Measurements from ENCODE around the gene SLC34A1. TPM values are rescaled to one million over a fixed set of nuclear protein-coding genes. Genes with fewer than 3 reads are reported as not detected.

The SLC34A1 gene
- total RNA-seq, 1 experiment from 2014 or later, result not detected

GRCh38 chr5:177377851-177378776, 6.1 kb upstream of the SLC34A1 start:
- TSS peak; percentile 90 for BruUV-seq (replicated peaks)
- H3K9me3 ChIP-seq, result no peaks in the 10 kb centered on the region
- peaks cover 5% of the 10 kb centered on the region for H3K36me3 Mint-ChIP-seq (ENCODE audit: insufficient read depth, unreplicated experiment)
- peaks cover 33% of the 10 kb centered on the region for H3K4me1 ChIP-seq
- H3K4me1 Mint-ChIP-seq (ENCODE audit: low read depth, unreplicated experiment), result peaks cover 30% of the 10 kb centered on the region
- intact Hi-C loops (cut with micrococcal nuclease; ENCODE audit: unreplicated experiment), result no loop called here
- DNase-seq, result no peak
- TF ChIP-seq CTCF (IDR thresholded peaks at IDR 0.05; ENCODE audit: insufficient read depth in 1 of 2, low read depth in 1 of 2, low read length in 1 of 2, severe bottlenecking in 1 of 2, unreplicated experiment in 1 of 2), result no peak
- H3K4me3 ChIP-seq (ENCODE audit: low read depth, low read length), result no peak overlapping the region
- no peaks in the 10 kb centered on the region for H3K36me3 ChIP-seq (ENCODE audit: control insufficient read depth, insufficient read depth, low read length)
- H3K9me3 Mint-ChIP-seq (ENCODE audit: unreplicated experiment), result no peaks in the 10 kb centered on the region
- H3K27me3 ChIP-seq (replicated peaks; ENCODE audit: control insufficient read depth, insufficient read depth, low read length), result no peaks in the 10 kb centered on the region
- CTCF ChIA-PET, result interaction anchor here (0.6 to 3.1 kb wide), 14 partner anchors 7 to 91 kb away, joined by 3 to 57 read pairs (median 10); partner anchors contain the start of genes GRK6, LMAN2 and PRR7
- no peak overlapping the region for H3K4me3 Mint-ChIP-seq (ENCODE audit: unreplicated experiment)
- POLR2A ChIA-PET, result interaction anchor here (0.9 to 2.1 kb wide), 8 partner anchors 8 to 119 kb away, joined by 3 to 23 read pairs (median 8); partner anchors contain the start of genes GRK6, LMAN2 and PDLIM7
- no peaks in the 10 kb centered on the region for H3K27me3 Mint-ChIP-seq (ENCODE audit: insufficient read depth, unreplicated experiment)
- H3K27ac Mint-ChIP-seq (ENCODE audit: unreplicated experiment), result peak overlapping the region; percentile 94

GRCh38 chr5:177378884-177379883, 5.0 kb upstream of the SLC34A1 start:
- peak overlapping the region; percentile 94 for H3K27ac Mint-ChIP-seq (ENCODE audit: unreplicated experiment)

More at GRCh38 chr5:177378884-177379883, 5.0 kb upstream of the SLC34A1 start:
- peaks cover 30% of the 10 kb centered on the region for H3K4me1 ChIP-seq
- no peaks in the 10 kb centered on the region for H3K36me3 Mint-ChIP-seq (ENCODE audit: insufficient read depth, unreplicated experiment)
- no peaks in the 10 kb centered on the region for H3K27me3 Mint-ChIP-seq (ENCODE audit: insufficient read depth, unreplicated experiment)
- DNase-seq, result peak; percentile 74 to 89
- H3K36me3 ChIP-seq (ENCODE audit: control insufficient read depth, insufficient read depth, low read length), result no peaks in the 10 kb centered on the region
- no peaks in the 10 kb centered on the region for H3K9me3 Mint-ChIP-seq (ENCODE audit: unreplicated experiment)
- TF ChIP-seq CTCF (IDR thresholded peaks at IDR 0.05; ENCODE audit: insufficient read depth in 1 of 2, low read depth in 1 of 2, low read length in 1 of 2, severe bottlenecking in 1 of 2, unreplicated experiment in 1 of 2), result no peak
- H3K27me3 ChIP-seq (replicated peaks; ENCODE audit: control insufficient read depth, insufficient read depth, low read length), result no peaks in the 10 kb centered on the region
- BruUV-seq (replicated peaks), result TSS peak; percentile 97
- ChIA-PET POLR2A (interaction anchor here (0.5 to 2.1 kb wide), 11 partner anchors 9 to 293 kb away, joined by 3 to 23 read pairs (median 4); partner anchors contain the start of genes FGFR4, GRK6, LMAN2 and PDLIM7), CTCF (interaction anchor here (0.6 to 3.1 kb wide), 17 partner anchors 9 to 293 kb away, joined by 3 to 57 read pairs (median 8); partner anchors contain the start of genes GRK6, LMAN2 and PRR7)
- intact Hi-C loops (cut with micrococcal nuclease; ENCODE audit: unreplicated experiment), result loop anchor here (1.0 kb wide), 2 partner anchors 9 to 11 kb away; no protein-coding TSS in a partner anchor
- peak overlapping the region; percentile 10; the same call in 1 of the 2 replicates for H3K4me3 ChIP-seq (ENCODE audit: low read depth, low read length)
- no peaks in the 10 kb centered on the region for H3K9me3 ChIP-seq
- H3K4me1 Mint-ChIP-seq (ENCODE audit: low read depth, unreplicated experiment), result peaks cover 30% of the 10 kb centered on the region
- peak overlapping the region; percentile 34 for H3K4me3 Mint-ChIP-seq (ENCODE audit: unreplicated experiment)
